Karpas-422 (cell line): Measurements from ENCODE around the gene NLRC5. TPM values are rescaled to one million over a fixed set of nuclear protein-coding genes. Genes with fewer than 3 reads are reported as not detected.

Source experiments
- DNase-seq: peaks from one replicate; pipeline ENCODE4 v3.0.0-alpha.2; 2015
- H2AFZ ChIP-seq: fragments of 200-600 bp; sonication (generic); 2 replicates; pipeline ENCODE4 v1.6.1; 2014; ENCODE audit warnings: antibody characterized with exemption, low read length, mixed read lengths
- H3K27ac ChIP-seq: fragments of 200-600 bp; sonication (generic); 2 replicates; pipeline ENCODE4 v1.5.1; 2014; ENCODE audit warnings: mild to moderate bottlenecking, low read length, moderate library complexity
- H3K27me3 ChIP-seq: fragments of 200-600 bp; sonication (generic); 2 replicates; pipeline ENCODE4 v1.6.1; 2014; ENCODE audit warnings: low read length, mixed read lengths
- H3K36me3 ChIP-seq: fragments of 200-600 bp; sonication (generic); 2 replicates; pipeline ENCODE4 v1.6.1; 2014; ENCODE audit warnings: low read length, mixed read lengths; ENCODE audit not compliant: insufficient read depth
- H3K4me1 ChIP-seq: fragments of 200-600 bp; sonication (generic); 2 replicates; pipeline ENCODE4 v1.6.1; 2014; ENCODE audit warnings: mild to moderate bottlenecking, low read length, mixed read lengths
- H3K4me2 ChIP-seq: fragments of 200-600 bp; sonication (generic); 2 replicates; pipeline ENCODE4 v1.6.1; 2014; ENCODE audit warnings: low read length, low read depth, mild to moderate bottlenecking; ENCODE audit not compliant: poor library complexity, severe bottlenecking
- H3K4me3 ChIP-seq: fragments of 200-600 bp; sonication (generic); 2 replicates; pipeline ENCODE4 v1.5.1; 2014; ENCODE audit warnings: mild to moderate bottlenecking, antibody characterized with exemption, low read length, mixed read lengths
- H3K79me2 ChIP-seq: fragments of 200-600 bp; sonication (generic); 2 replicates; pipeline ENCODE4 v1.6.1; 2014; ENCODE audit warnings: mild to moderate bottlenecking, low read length, mixed read lengths
- H3K9ac ChIP-seq: fragments of 200-600 bp; sonication (generic); 2 replicates; pipeline ENCODE4 v1.6.0; 2014; ENCODE audit warnings: low read length
- H3K9me2 ChIP-seq: fragments of 200-600 bp; sonication (generic), shearing (Covaris generic); replicated peaks from 2 replicates; pipeline ENCODE4 v1.6.0; 2014; ENCODE audit warnings: mild to moderate bottlenecking, low read length, moderate library complexity; ENCODE audit not compliant: insufficient read depth
- H3K9me3 ChIP-seq: fragments of 300-700, 200-600 bp; sonication (generic); 2 replicates; pipeline ENCODE4 v1.6.1; 2014; ENCODE audit warnings: low read length, mixed read lengths
- H4K20me1 ChIP-seq: fragments of 200-600 bp; sonication (generic); 2 replicates; pipeline ENCODE4 v1.6.1; 2014; ENCODE audit warnings: mild to moderate bottlenecking, antibody characterized with exemption, low read length, low read depth; ENCODE audit not compliant: insufficient read depth
- total RNA-seq: library from RNA; depleted of rRNA; stranded (reverse); fragments of >200 nt; shearing (Covaris generic); gene quantifications from 2 replicates; pipeline ENCODE4 v1.2.3, GENCODE V29; 2014; ENCODE audit warnings: low replicate concordance

The NLRC5 gene
- total RNA-seq, 1 experiment from 2014 or later, result 116 TPM

- Histone ChIP-seq H3K4me1 (peaks cover 24% of the 10 kb centered on the region), H3K4me3 (no peak overlapping the region), H3K4me2 (no peak overlapping the region), H3K27ac (no peak overlapping the region), H3K79me2 (peaks cover 7% of the 10 kb centered on the region), H3K9me2 (no peaks in the 10 kb centered on the region), H3K9ac (no peak overlapping the region), H4K20me1 (no peaks in the 10 kb centered on the region), H3K9me3 (no peaks in the 10 kb centered on the region), H2AFZ (no peak overlapping the region), H3K27me3 (no peaks in the 10 kb centered on the region), H3K36me3 (peaks cover 16% of the 10 kb centered on the region)
- no peak for DNase-seq
These were observed 31.3 kb downstream of the NLRC5 start for GRCh38 chr16:57020651-57021050.

GRCh38 chr16:57021757-57022156 is 32.4 kb downstream of the NLRC5 start:
- no peak overlapping the region for H3K4me2 ChIP-seq
- H3K9me3 ChIP-seq, result no peaks in the 10 kb centered on the region
- no peak overlapping the region for H3K9ac ChIP-seq
- no peak overlapping the region for H3K4me3 ChIP-seq
- H3K9me2 ChIP-seq, result no peaks in the 10 kb centered on the region
- peaks cover 24% of the 10 kb centered on the region for H3K4me1 ChIP-seq
- no peak overlapping the region for H2AFZ ChIP-seq
- peaks cover 16% of the 10 kb centered on the region for H3K36me3 ChIP-seq
- H3K27ac ChIP-seq, result no peak overlapping the region
- no peak for DNase-seq
- no peaks in the 10 kb centered on the region for H3K27me3 ChIP-seq
- peaks cover 3% of the 10 kb centered on the region; the same call in 1 of the 2 replicates for H3K79me2 ChIP-seq
- H4K20me1 ChIP-seq, result no peaks in the 10 kb centered on the region

- Histone ChIP-seq H3K27me3 (no peaks in the 10 kb centered on the region), H3K36me3 (peaks cover 10% of the 10 kb centered on the region), H3K79me2 (no peaks in the 10 kb centered on the region), H3K9me2 (no peaks in the 10 kb centered on the region), H2AFZ (no peak overlapping the region), H3K9me3 (no peaks in the 10 kb centered on the region), H4K20me1 (no peaks in the 10 kb centered on the region), H3K4me2 (no peak overlapping the region), H3K9ac (no peak overlapping the region), H3K27ac (no peak overlapping the region), H3K4me3 (no peak overlapping the region), H3K4me1 (peaks cover 23% of the 10 kb centered on the region)
- DNase-seq, result no peak
These were observed 33.1 kb downstream of the NLRC5 start for GRCh38 chr16:57022445-57022844.

GRCh38 chr16:57023541-57024249 is 34.3 kb downstream of the NLRC5 start:
- no peak overlapping the region for H3K4me3 ChIP-seq
- no peaks in the 10 kb centered on the region for H3K9me2 ChIP-seq
- H3K4me2 ChIP-seq, result no peak overlapping the region
- H3K79me2 ChIP-seq, result no peaks in the 10 kb centered on the region
- no peaks in the 10 kb centered on the region for H4K20me1 ChIP-seq
- no peak overlapping the region for H3K9ac ChIP-seq
- no peak for DNase-seq
- H3K4me1 ChIP-seq, result peaks cover 10% of the 10 kb centered on the region
- H3K27ac ChIP-seq, result no peak overlapping the region
- no peak overlapping the region for H2AFZ ChIP-seq
- H3K9me3 ChIP-seq, result no peaks in the 10 kb centered on the region
- no peaks in the 10 kb centered on the region for H3K27me3 ChIP-seq
- peaks cover 4% of the 10 kb centered on the region; the same call in 1 of the 2 replicates for H3K36me3 ChIP-seq

GRCh38 chr16:57024894-57025680 is 35.7 kb downstream of the NLRC5 start:
- Histone ChIP-seq H3K27ac (no peak overlapping the region), H3K36me3 (no peaks in the 10 kb centered on the region), H3K4me1 (no peaks in the 10 kb centered on the region), H3K9ac (no peak overlapping the region), H3K4me3 (no peak overlapping the region), H3K79me2 (no peaks in the 10 kb centered on the region), H3K9me3 (no peaks in the 10 kb centered on the region), H4K20me1 (no peaks in the 10 kb centered on the region), H3K4me2 (no peak overlapping the region), H3K9me2 (no peaks in the 10 kb centered on the region), H3K27me3 (no peaks in the 10 kb centered on the region), H2AFZ (no peak overlapping the region)
- no peak for DNase-seq

GRCh38 chr16:57025941-57026777 is 36.8 kb downstream of the NLRC5 start:
- no peaks in the 10 kb centered on the region for H3K27me3 ChIP-seq
- no peak overlapping the region for H3K4me3 ChIP-seq
- H3K79me2 ChIP-seq, result no peaks in the 10 kb centered on the region
- H3K9me2 ChIP-seq, result no peaks in the 10 kb centered on the region
- no peaks in the 10 kb centered on the region for H3K36me3 ChIP-seq
- H2AFZ ChIP-seq, result no peak overlapping the region
- DNase-seq, result no peak
- no peak overlapping the region for H3K27ac ChIP-seq
- no peaks in the 10 kb centered on the region for H4K20me1 ChIP-seq
- no peaks in the 10 kb centered on the region for H3K9me3 ChIP-seq
- H3K4me1 ChIP-seq, result no peaks in the 10 kb centered on the region
- no peak overlapping the region for H3K4me2 ChIP-seq
- H3K9ac ChIP-seq, result no peak overlapping the region

GRCh38 chr16:57026778-57027062 is 37.4 kb downstream of the NLRC5 start:
- Histone ChIP-seq H3K4me1 (no peaks in the 10 kb centered on the region; the same call in 1 of the 2 replicates), H3K27ac (0 out of 2 replicates have a peak overlapping the region, but pooled peaks have one; percentile 26), H3K4me3 (no peak overlapping the region), H4K20me1 (no peaks in the 10 kb centered on the region), H3K4me2 (no peak overlapping the region), H3K79me2 (no peaks in the 10 kb centered on the region), H3K9ac (no peak overlapping the region), H2AFZ (no peak overlapping the region), H3K9me3 (no peaks in the 10 kb centered on the region), H3K9me2 (no peaks in the 10 kb centered on the region), H3K27me3 (no peaks in the 10 kb centered on the region), H3K36me3 (no peaks in the 10 kb centered on the region)
- no peak for DNase-seq

GRCh38 chr16:57027067-57027466 is 37.7 kb downstream of the NLRC5 start:
- no peaks in the 10 kb centered on the region for H3K36me3 ChIP-seq
- no peak overlapping the region for H3K9ac ChIP-seq
- no peaks in the 10 kb centered on the region for H3K27me3 ChIP-seq
- H4K20me1 ChIP-seq, result no peaks in the 10 kb centered on the region
- no peaks in the 10 kb centered on the region for H3K9me2 ChIP-seq
- no peak for DNase-seq
- 0 out of 2 replicates have a peak overlapping the region, but pooled peaks have one; percentile 26 for H3K27ac ChIP-seq
- H3K4me1 ChIP-seq, result peaks cover 3% of the 10 kb centered on the region; the same call in 1 of the 2 replicates
- no peak overlapping the region for H2AFZ ChIP-seq
- H3K4me2 ChIP-seq, result no peak overlapping the region
- H3K79me2 ChIP-seq, result no peaks in the 10 kb centered on the region
- no peaks in the 10 kb centered on the region for H3K9me3 ChIP-seq
- no peak overlapping the region for H3K4me3 ChIP-seq
